SKM-1 (cell line): ENCODE results near the gene GATA5.
"Not testable (repeated sequence)": the region's sequence is repeated elsewhere in the genome, so short reads cannot be mapped to it uniquely, and the experiment has no call there.

ENCODE experiments used
- DNase-seq: peaks from one replicate; lab custom pipeline; 2025; ENCODE audit not compliant: unreplicated experiment; lab: John Stamatoyannopoulos, UW

GATA5 gene

DNA sequence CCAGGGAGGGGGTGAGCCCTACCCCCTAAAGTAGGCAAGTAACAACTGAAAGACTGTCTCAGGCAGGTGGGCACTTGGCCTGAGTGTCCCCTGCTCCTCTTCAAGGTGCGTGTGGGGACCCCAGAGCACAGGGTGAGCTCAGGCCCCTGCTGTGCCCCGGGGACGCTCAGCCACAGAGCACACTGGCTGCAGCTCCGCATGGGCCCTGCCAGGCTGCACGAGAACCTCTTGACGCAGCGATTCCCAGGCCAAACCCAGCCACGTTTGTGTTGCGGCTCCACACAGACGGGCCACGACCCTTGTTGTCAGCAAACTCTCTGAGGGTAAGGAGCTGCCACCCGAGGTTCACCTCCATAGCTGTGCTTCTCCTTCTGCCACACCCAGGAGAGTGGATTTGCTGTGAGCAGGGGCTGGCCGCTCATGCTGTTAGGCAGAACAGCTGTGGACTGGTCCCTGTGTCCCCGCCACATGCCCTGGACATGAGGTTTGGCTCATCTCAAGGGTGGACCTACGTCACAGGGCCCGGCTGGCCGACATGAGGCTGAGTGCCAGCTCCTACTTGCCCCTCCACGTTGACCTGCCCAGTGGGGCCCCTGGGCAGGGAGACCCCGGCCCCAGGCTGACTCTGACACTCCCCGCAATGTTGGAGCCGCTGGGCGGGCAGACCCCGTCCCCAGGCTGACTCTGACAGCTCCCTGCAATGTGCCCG is 29.7 kb upstream of the GATA5 start:
- DNase-seq = no peak

DNA sequence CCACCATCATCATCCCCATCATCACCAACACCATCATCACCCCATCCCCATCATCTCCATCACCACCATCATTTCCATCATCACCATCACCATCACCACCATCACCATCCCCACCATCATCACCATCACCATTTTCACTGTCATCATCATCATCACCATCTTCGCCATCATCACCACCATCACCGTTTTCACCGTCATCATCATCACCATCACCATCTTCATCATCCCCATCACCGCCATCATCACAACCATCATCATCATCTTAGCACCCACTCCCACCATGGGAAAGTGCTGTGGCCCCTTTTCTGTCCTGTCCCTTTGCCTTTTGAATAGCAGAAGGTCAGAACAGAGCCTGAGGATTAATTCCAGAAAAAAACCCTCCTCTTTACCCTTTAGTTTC is 28.5 kb upstream of the GATA5 start:
- DNase-seq = no peak

- DNase-seq = no peak
Observed at GRCh38 chr20:62503401-62504178, 27.8 kb upstream of the GATA5 start.

DNA sequence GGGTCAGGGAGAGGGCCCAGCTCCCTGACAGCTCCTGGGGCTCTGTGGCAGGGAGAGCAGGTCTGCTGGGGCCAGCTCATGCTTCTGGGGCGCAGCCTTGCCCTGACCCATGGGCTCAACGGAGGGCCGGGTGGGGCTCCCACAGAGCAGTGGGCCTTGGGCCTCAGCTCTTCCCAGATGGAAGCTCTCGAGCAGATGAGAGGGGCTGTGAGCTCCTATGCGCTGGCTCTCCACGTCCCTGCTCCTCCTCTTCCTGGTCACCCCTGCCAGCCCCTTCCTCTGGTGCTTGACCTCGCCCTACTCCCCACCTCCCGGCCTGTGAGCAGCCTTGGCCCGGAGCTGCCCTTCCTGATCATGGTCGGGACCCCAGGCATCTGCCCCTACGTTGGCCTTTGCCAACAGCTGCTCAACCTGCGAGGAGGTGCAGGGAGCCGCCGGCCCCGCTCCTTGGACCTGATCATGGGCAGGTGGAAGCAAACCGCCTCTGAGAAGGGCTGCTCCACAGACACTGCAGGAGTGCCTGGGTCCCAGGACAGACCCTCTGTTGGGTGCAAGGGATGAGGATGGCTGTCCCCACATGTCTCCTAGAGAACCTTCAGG is 26.8 kb upstream of the GATA5 start:
- DNase-seq = no peak

DNA sequence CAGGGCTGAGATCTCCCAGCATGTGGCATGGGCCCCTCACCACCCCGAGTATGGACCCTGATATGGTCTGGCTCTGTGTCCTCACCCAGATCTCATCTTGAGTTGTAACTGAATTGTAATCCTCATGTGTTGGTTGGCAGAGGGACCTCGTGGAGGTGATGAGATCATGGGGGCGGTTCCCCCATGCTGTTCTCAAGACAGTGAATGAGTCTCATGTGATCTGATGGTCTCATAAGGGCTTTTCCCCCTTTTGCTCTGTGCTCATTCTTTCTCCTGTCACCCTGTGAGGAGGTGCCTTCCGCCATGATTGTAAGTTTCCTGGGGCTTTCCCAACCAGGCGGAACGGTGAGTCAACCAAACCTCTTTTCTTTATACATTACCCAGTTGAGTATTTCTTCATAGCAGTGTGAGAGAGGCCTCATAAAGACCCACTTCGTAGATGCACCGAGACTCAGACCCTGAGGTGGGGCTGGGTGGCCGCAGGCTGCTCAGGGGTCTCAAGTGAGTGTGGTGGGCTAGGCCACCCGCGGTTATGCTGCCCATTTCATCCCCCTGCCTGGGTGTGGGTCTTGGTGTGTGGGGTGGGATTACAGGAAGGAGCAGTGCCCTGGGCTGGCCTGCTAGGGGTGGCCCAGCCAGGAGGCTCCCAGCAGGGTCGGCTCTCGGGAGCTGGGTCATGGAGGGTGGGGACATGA is 26.2 kb upstream of the GATA5 start:
- DNase-seq = no peak

GRCh38 chr20:62500237-62500864 is 24.6 kb upstream of the GATA5 start:
- DNase-seq = peak; percentile 67

DNA sequence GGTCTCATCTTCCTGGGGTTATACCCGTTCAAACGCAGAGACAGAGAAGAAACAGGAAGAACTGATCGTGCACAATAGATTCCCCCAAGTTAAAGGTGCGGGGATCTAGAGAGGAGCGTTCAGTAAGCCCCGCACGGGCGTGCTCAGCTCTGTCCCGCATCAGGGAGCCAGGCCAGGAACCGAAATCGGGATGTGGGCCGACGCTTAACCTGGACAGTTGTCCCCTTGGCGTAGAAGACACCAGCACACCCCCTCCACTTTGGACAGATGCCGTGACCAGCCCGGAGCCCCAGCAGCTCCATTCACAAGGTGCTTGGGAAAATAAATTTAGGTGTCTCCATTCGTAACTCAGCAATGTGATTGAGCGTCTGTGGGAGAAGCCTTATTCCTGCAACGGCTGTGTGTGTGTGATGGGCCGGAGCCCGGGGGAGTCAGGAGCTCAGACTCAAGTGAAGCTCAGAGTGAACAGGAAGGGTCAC is 24.0 kb upstream of the GATA5 start:
- no peak for DNase-seq

- no peak for DNase-seq
Observed at GRCh38 chr20:62498874-62499273, 23.1 kb upstream of the GATA5 start.

DNA sequence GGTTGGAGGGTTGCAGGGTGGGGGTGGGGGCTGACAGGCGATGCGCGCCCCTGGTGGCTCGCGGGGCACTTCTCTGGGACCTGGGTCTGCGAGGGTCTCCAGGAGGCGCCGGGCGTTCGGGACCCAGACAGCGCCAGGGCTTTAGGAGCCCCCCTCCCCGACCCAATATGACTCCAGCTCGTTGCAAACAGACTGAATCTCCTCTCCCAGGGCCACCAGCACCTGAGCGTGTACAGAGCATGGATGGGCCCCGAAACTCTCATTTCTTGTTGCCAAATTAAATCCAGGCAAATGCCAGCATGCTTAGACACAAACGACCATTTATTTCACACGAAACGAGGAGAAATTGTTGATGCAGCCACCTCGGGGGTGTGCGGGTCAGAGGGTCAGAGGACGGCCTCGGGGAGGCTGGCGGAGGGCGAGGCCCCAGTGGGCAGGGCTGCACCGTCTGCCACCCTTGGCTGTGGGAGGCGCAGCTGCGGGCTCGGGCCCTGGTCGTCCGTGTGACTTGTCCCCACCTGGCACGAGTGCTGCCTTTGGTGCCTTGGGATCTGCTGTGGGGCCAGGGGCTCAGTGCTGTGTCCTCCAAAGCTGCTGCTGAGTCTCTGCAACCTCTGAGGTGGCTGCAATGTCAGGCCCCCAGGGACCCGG is 20.9 kb upstream of the GATA5 start:
- DNase-seq = no peak

GRCh38 chr20:62495749-62496567 is 20.2 kb upstream of the GATA5 start:
- no peak for DNase-seq

GRCh38 chr20:62494980-62495748 is 19.4 kb upstream of the GATA5 start:
- DNase-seq = no peak

GRCh38 chr20:62494537-62494936 is 18.7 kb upstream of the GATA5 start:
- peak; percentile 37 for DNase-seq

DNA sequence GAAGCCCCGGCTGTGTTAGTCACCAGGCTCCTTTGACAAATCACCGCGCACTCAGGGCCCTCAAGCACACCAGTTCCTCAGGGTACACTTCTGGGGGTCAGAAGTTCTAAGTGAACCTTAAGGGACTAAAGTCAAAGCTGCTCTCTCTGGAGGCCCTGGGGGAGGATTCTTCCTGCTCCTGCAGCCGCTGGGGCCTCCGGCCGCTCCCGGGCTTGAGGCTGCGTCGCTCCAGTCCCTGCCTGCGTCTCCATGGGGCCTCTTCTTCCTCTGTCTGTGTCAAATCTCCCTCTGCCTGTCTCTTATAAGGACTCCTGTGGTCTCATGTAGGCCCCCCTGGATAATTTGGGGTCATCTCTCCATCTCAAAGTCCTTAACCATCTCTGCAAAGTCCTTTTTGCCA is 18.1 kb upstream of the GATA5 start:
- no peak for DNase-seq

DNA sequence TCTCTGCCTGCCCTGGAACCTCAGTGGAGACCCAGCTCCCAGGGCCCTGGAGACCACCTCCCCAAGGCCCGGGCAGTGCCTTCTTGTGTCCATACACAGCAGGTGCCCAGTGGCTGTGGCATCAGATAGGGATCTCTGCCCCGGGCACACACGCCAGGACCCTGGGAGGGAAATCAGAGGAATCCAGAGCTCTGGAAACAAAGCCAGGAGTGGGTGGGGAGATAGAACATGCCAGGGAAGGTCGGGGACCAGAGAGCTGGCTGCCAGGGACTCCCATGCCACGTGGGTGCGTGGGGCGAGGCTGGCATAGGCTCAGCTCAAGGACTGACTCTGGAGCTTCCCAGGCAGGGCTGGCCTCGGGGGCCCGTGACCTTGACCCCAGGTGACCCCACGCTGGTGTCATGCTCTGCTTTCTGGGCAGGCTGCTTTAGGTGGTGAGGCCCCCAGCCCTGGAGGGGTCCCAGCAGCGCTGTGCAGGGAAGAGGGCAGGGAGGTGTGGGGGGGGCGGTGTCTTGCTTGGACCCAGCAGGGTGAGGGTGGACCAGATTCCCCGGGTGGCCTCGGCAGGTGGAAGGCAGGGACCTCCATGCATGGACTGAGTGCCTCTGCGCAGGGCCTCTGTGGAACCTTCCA is 17.6 kb upstream of the GATA5 start:
- DNase-seq = no peak

- DNase-seq = no peak
Observed at GRCh38 chr20:62492711-62493110, 16.9 kb upstream of the GATA5 start.

GRCh38 chr20:62490783-62491182 is 15.0 kb upstream of the GATA5 start:
- not testable (repeated sequence) for DNase-seq

- DNase-seq = no peak
Observed at GRCh38 chr20:62489932-62490263, 14.1 kb upstream of the GATA5 start.

- DNase-seq = no peak
Observed at GRCh38 chr20:62489186-62489931, 13.6 kb upstream of the GATA5 start.
